Fibroblast of the aortic adventitia (primary cell): ENCODE data around the gene CERS6. TPM values are rescaled to one million over a fixed set of nuclear protein-coding genes. Genes with fewer than 3 reads are reported as not detected.

ENCODE experiments used
- DNase-seq: peaks from one replicate; pipeline ENCODE4 v3.0.0-alpha.2; 2010; ENCODE audit warnings: low read depth
- H3K4me3 ChIP-seq: 2 replicates; pipeline ENCODE4 v1.5.1; 2011; ENCODE audit warnings: low read depth, mild to moderate bottlenecking, control low read depth, low read length, moderate library complexity
- total RNA-seq: library from RNA; depleted of rRNA; stranded (reverse); fragments of >200 nt; gene quantifications from 2 replicates; pipeline ENCODE4 v1.2.3, GENCODE V29; 2012; ENCODE audit warnings: low replicate concordance
- TF ChIP-seq, protein P1 (sequence below): IDR thresholded peaks from 2 replicates; pipeline ENCODE4 v1.5.1; 2011; ENCODE audit warnings: mild to moderate bottlenecking, low read length, control low read depth, inconsistent platforms; ENCODE audit not compliant: insufficient read depth

The CERS6 gene
- total RNA-seq, 1 donor: 14.2 TPM

DNA sequence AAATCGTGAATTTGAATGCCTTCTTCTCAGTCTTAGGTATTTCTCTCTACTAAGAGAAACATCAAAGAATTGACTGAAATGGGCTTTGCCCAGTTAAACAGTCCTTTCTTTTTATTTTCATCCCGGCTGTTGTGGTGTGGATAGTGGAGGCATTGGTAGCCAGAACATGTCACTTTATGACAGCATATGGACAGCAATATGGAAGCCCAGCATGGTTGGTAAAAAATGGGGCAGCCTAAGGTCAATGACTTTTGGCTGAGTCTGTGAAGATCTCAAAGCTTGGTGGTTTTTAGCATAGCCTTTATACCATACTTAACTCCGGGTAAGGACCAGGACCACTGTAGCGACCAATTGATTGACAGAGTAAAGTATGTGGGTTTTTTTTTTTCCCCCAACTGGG, 3.2 kb downstream of the CERS6 start:
- H3K4me3 ChIP-seq: no peak overlapping the region
- no peak for DNase-seq
- TF ChIP-seq, protein P1, sequence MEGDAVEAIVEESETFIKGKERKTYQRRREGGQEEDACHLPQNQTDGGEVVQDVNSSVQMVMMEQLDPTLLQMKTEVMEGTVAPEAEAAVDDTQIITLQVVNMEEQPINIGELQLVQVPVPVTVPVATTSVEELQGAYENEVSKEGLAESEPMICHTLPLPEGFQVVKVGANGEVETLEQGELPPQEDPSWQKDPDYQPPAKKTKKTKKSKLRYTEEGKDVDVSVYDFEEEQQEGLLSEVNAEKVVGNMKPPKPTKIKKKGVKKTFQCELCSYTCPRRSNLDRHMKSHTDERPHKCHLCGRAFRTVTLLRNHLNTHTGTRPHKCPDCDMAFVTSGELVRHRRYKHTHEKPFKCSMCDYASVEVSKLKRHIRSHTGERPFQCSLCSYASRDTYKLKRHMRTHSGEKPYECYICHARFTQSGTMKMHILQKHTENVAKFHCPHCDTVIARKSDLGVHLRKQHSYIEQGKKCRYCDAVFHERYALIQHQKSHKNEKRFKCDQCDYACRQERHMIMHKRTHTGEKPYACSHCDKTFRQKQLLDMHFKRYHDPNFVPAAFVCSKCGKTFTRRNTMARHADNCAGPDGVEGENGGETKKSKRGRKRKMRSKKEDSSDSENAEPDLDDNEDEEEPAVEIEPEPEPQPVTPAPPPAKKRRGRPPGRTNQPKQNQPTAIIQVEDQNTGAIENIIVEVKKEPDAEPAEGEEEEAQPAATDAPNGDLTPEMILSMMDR: no peak

DNA sequence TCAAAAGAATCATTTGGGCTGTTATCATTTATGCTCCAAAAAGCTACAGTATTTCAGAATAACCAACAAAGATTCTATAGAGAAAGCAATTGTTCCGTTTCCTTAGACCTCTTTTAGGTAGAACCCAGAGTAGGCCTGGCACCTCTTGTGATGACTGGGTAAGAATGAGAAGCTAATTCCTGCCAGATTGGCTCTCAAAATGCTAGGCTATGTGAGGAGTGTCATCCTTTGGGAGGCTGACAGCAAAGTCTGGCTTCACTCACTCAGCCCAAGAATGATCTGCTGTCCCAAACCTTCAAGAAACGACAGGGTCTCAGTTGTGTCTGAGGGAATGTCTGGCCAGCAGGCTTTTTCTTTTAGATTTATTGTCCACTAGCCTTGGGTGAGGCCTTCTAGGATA, 4.5 kb downstream of the CERS6 start:
- TF ChIP-seq, protein P1: no peak
- H3K4me3 ChIP-seq: no peak overlapping the region
- no peak for DNase-seq

DNA sequence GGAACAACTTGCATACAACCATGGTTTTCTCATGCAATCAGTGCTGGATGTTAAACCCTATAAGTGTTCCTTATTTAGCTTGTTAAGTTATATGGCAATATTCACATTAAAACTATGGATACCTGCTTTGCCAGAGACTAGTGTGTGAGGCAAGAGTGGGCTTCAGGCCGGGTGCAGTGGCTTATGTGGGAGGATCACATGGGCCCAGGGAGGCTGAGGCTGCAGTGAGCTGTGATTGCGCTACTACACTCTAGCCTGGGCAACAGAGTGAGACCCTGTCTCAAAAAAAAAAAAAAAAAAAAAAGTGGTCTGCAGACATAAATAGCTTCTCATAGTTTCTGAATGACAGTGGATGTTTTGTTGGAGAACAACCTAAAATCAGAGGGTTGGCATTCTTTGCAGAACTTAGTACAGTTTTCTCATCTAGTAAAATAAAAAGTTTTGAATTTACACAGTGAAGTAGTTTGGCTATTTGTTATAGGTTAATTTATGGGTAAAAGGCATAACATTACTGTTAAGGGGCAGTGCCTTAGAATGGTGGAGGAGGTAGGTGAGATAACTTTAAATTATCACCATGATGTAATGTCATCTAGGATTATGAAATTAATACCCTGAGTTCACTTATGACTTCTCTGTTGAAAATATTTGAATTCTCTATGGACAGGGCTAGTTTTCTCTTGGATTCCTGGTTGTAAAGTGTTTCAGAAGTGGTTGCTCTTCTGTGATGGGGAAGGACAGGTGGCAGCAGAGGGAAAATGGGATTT, 5.3 kb downstream of the CERS6 start:
- no peak for DNase-seq
- TF ChIP-seq, protein P1: no peak
- H3K4me3 ChIP-seq: no peak overlapping the region

DNA sequence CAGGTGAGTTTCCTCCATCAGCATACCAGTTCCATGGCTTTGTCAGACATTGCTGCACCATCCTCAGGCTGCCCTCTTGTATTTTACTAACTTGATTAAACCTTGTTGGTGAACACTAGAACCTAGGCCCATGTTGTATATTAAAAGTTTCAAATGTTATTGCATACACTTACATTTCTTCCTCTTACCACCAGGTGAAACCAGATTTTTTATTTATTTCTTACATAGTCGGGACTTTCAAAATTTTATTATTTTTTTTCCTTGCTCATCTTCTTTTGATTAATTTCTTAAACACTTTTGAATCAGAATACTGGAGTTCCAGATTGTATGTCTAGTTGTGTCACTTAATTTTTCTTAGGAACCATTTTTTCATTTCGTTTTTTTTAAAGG, 5.9 kb downstream of the CERS6 start:
- no peak for DNase-seq
- H3K4me3 ChIP-seq: no peak overlapping the region
- TF ChIP-seq, protein P1: no peak

DNA sequence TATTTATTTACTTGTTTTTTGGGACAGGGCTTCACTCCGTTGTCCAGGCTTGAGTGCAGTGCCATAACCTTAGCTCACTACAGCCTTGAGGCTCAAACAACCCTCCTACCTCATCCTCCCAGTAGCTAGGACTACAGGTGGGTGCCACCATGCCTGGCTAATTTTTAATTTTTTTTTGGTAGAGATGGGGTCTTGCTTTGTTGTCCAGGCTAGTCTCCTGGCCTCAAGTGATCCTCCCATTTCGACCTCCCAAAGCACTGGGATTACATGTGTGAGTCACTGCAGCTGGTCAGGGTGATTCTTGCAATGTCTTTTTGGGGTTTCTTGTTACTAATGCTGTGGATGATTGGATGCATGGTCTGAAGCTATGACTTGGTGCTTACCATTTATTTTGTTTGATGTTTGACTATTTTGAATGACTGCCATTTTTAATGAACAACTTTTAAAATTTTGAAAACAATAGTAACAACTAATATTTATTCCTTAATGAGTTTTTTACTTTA, 6.5 kb downstream of the CERS6 start:
- no peak for DNase-seq
- TF ChIP-seq, protein P1: no peak
- H3K4me3 ChIP-seq: no peak overlapping the region

DNA sequence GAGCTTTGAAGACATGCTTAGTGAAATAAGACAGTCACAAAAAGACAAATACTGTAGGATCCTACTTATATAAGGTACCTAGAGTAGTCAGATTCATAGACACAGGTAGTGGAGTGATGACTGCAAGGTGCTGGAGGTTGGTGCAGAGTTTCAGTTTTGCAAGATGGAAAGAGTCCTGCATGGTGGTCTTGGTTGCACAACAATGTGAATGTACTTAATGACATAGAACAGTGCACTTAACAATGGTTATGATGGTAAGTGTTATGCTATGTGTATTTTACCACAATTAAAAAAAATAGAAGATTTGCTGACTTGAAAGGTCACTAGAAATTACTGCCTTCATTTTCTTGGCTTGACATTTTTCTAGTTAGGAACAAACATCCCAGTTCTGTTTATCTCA, 9.5 kb downstream of the CERS6 start:
- DNase-seq: no peak
- no peak overlapping the region for H3K4me3 ChIP-seq
- TF ChIP-seq, protein P1: no peak

DNA sequence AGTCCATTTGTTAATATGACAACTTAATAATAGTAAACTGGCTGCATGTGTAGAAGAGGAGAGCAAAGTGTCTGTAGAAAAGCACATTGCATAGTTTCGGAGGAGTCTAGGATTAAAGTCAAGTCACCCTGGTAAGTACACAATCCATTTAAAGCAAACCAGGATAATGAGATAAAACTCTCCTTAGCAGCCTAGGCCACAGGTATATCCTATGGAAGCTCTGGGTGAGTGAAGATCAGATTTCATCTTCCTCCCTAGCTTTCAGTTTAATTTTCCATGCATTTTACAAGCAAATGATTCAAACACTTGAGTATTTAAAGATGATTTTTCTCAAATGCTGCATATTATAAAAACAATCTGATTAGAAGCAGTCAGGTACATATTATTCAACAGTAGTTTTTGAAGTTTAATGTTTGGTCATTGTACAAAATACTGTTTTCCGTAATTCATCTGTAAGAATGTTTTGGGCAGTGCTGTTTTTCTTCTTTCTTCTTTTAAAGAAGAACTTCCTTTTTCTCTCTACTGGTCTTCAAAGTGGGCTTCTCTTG, 10.2 kb downstream of the CERS6 start:
- DNase-seq: no peak
- TF ChIP-seq, protein P1: no peak
- no peak overlapping the region for H3K4me3 ChIP-seq
